Left renal cortex interstitium (tissue), 4 donors: ENCODE results near the gene ATP9B. TPM values are rescaled to one million over a fixed set of nuclear protein-coding genes. Genes with fewer than 3 reads are reported as not detected.
"Not testable (repeated sequence)": the region's sequence is repeated elsewhere in the genome, so short reads cannot be mapped to it uniquely, and the experiment has no call there.

ENCODE experiments used
- DNase-seq, 4 donors: peaks; one replicate each; pipeline ENCODE4 v3.0.0-alpha.2; 2013; ENCODE audit warnings: low read depth in 4 of 4, low spot score in 2 of 4, missing footprints in 1 of 4
- polyA plus RNA-seq, 4 donors: library from polyadenylated mRNA; unstranded; fragments of 120-200 nt; gene quantifications; one replicate each; pipeline ENCODE4 v1.2.1, GENCODE V29; 2013; ENCODE audit not compliant: insufficient read length in 4 of 4

The ATP9B gene
- polyA plus RNA-seq, 4 donors: 27.9 to 36.8 (median 35.9) TPM

GRCh38 chr18:79071037-79071436 lies 1.8 kb downstream of the ATP9B start:
- no peak for DNase-seq

- DNase-seq: no peak
These were observed 2.5 kb downstream of the ATP9B start for GRCh38 chr18:79071503-79072210.

GRCh38 chr18:79072655-79073054 lies 3.5 kb downstream of the ATP9B start:
- not testable (repeated sequence) for DNase-seq

GRCh38 chr18:79077181-79077580 lies 8.0 kb downstream of the ATP9B start:
- DNase-seq: no peak

GRCh38 chr18:79078791-79079190 lies 9.6 kb downstream of the ATP9B start:
- not testable (repeated sequence) for DNase-seq

- DNase-seq: no peak
These were observed 23.7 kb downstream of the ATP9B start for GRCh38 chr18:79092874-79093273.

GRCh38 chr18:79093986-79094385 lies 24.8 kb downstream of the ATP9B start:
- no peak for DNase-seq

- no peak for DNase-seq
These were observed 26.0 kb downstream of the ATP9B start for GRCh38 chr18:79095216-79095615.

- no peak for DNase-seq
These were observed 31.8 kb downstream of the ATP9B start for GRCh38 chr18:79100944-79101343.

- no peak for DNase-seq
These were observed 33.7 kb downstream of the ATP9B start for GRCh38 chr18:79102886-79103285.

GRCh38 chr18:79104137-79104536 lies 34.9 kb downstream of the ATP9B start:
- DNase-seq: no peak

- no peak for DNase-seq
These were observed 36.3 kb downstream of the ATP9B start for GRCh38 chr18:79105455-79105854.

GRCh38 chr18:79106084-79106483 lies 36.9 kb downstream of the ATP9B start:
- no peak for DNase-seq

- no peak for DNase-seq
These were observed 38.7 kb downstream of the ATP9B start for GRCh38 chr18:79107886-79108285.

GRCh38 chr18:79108549-79109215 lies 39.5 kb downstream of the ATP9B start:
- DNase-seq: no peak

- DNase-seq: no peak
These were observed 42.3 kb downstream of the ATP9B start for GRCh38 chr18:79111483-79111882.

- no peak for DNase-seq
These were observed 48.2 kb downstream of the ATP9B start for GRCh38 chr18:79117385-79117784.

- DNase-seq: no peak
These were observed 48.6 kb downstream of the ATP9B start for GRCh38 chr18:79117788-79118187.

- DNase-seq: no peak
These were observed 49.6 kb downstream of the ATP9B start for GRCh38 chr18:79118797-79119196.

- no peak for DNase-seq
These were observed 52.7 kb downstream of the ATP9B start for GRCh38 chr18:79121746-79122474.

GRCh38 chr18:79123948-79124347 lies 54.8 kb downstream of the ATP9B start:
- DNase-seq: no peak

- DNase-seq: no peak
These were observed 59.9 kb downstream of the ATP9B start for GRCh38 chr18:79129120-79129519.
